GM23338 (cell line): ENCODE data around the gene GRIN2D. TPM values are rescaled to one million over a fixed set of nuclear protein-coding genes. Genes with fewer than 3 reads are reported as not detected.

Experiments
- ATAC-seq: fragments of 200-7000 bp; cut with Tn5 transposase; 3 replicates; pipeline ENCODE4 v1.9.1; 2020
- DNase-seq: peaks from one replicate; pipeline ENCODE4 v3.0.0-alpha.2; 2015; ENCODE audit warnings: low spot score
- H2AFZ ChIP-seq: fragments of 200-600 bp; sonication (generic); 2 replicates; pipeline ENCODE4 v1.8.0; 2016; ENCODE audit warnings: antibody characterized with exemption, mild to moderate bottlenecking, moderate library complexity
- H3F3A ChIP-seq: fragments of 200-600 bp; sonication (generic); replicated peaks from 2 replicates; pipeline ENCODE4 v1.8.0; 2017; ENCODE audit warnings: antibody characterized with exemption, mixed run types, low read depth
- H3K27ac ChIP-seq: fragments of 200-600 bp; sonication (generic); 2 replicates; pipeline ENCODE4 v1.6.1; 2016; ENCODE audit warnings: low read depth
- H3K27me3 ChIP-seq: fragments of 200-600 bp; sonication (generic); 2 replicates; pipeline ENCODE4 v1.8.0; 2016; ENCODE audit warnings: mild to moderate bottlenecking, mixed run types, moderate library complexity; ENCODE audit not compliant: insufficient read depth
- H3K36me3 ChIP-seq: fragments of 200-600 bp; sonication (generic); 2 replicates; pipeline ENCODE4 v1.8.0; 2016; ENCODE audit warnings: mild to moderate bottlenecking; ENCODE audit not compliant: insufficient read depth
- H3K4me1 ChIP-seq: fragments of 200-600 bp; sonication (generic); 2 replicates; pipeline ENCODE4 v1.8.0; 2016; ENCODE audit warnings: mild to moderate bottlenecking, moderate library complexity; ENCODE audit not compliant: insufficient read depth
- H3K4me2 ChIP-seq: fragments of 200-600 bp; sonication (generic); 2 replicates; pipeline ENCODE4 v1.7.1; 2017; ENCODE audit warnings: mixed run types
- H3K4me3 ChIP-seq: fragments of 200-600 bp; sonication (generic); 2 replicates; pipeline ENCODE4 v1.6.1; 2016; ENCODE audit warnings: mixed run types
- H3K79me2 ChIP-seq: fragments of 200-600 bp; sonication (generic); replicated peaks from 2 replicates; pipeline ENCODE4 v1.8.0; 2017; ENCODE audit warnings: mild to moderate bottlenecking; ENCODE audit not compliant: insufficient read depth
- H3K9me2 ChIP-seq: fragments of 200-600 bp; sonication (generic); 2 replicates; pipeline ENCODE4 v1.8.0; 2017; ENCODE audit not compliant: insufficient read depth
- H4K20me1 ChIP-seq: fragments of 200-600 bp; sonication (generic); replicated peaks from 2 replicates; pipeline ENCODE4 v1.8.0; 2017; ENCODE audit warnings: mild to moderate bottlenecking; ENCODE audit not compliant: insufficient read depth
- H3K27ac Mint-ChIP-seq: 2 replicates; pipeline ENCODE4 v1.8.0; 2020; ENCODE audit warnings: inconsistent platforms, mild to moderate bottlenecking, moderate library complexity, mixed read lengths
- H3K27me3 Mint-ChIP-seq: 3 replicates; pipeline ENCODE4 v1.8.0; 2022; ENCODE audit warnings: low read depth, mild to moderate bottlenecking, moderate library complexity, mixed read lengths, inconsistent platforms; ENCODE audit not compliant: insufficient read depth, poor library complexity
- H3K36me3 Mint-ChIP-seq: 3 replicates; pipeline ENCODE4 v1.8.0; 2021; ENCODE audit warnings: low read depth, mild to moderate bottlenecking, inconsistent platforms, moderate library complexity, mixed read lengths
- H3K4me1 Mint-ChIP-seq: 3 replicates; pipeline ENCODE4 v1.8.0; 2020; ENCODE audit warnings: mild to moderate bottlenecking, inconsistent platforms, mixed read lengths
- H3K4me3 Mint-ChIP-seq: 3 replicates; pipeline ENCODE4 v1.8.0; 2021; ENCODE audit warnings: moderate library complexity, mild to moderate bottlenecking, inconsistent platforms, mixed read lengths
- H3K9me3 Mint-ChIP-seq: 3 replicates; pipeline ENCODE4 v1.8.0; 2020; ENCODE audit warnings: moderate library complexity, mild to moderate bottlenecking, inconsistent platforms, mixed read lengths
- CREB1 ChIP-seq: fragments of 250-450 bp; sonication (Bioruptor Pico); IDR thresholded peaks from 2 replicates; pipeline ENCODE4 v1.5.0; 2020; ENCODE audit warnings: low read depth, mild to moderate bottlenecking, moderate library complexity
- EZH2 ChIP-seq: fragments of 200-600 bp; sonication (generic); IDR thresholded peaks from one replicate; pipeline ENCODE4 v1.8.0; 2017; ENCODE audit warnings: antibody characterized with exemption, mild to moderate bottlenecking, low read depth; ENCODE audit not compliant: unreplicated experiment
- EZH2phosphoT487 ChIP-seq: fragments of 200-600 bp; sonication (generic); IDR thresholded peaks from one replicate; pipeline ENCODE4 v1.8.1; 2018; ENCODE audit warnings: antibody characterized with exemption; ENCODE audit not compliant: unreplicated experiment
- JUNB ChIP-seq: IDR thresholded peaks from one replicate; pipeline ENCODE4 v1.6.1; 2016; ENCODE audit warnings: antibody characterized with exemption; ENCODE audit not compliant: unreplicated experiment
- POLR2AphosphoS5 ChIP-seq: IDR thresholded peaks from 2 replicates; pipeline ENCODE4 v1.6.1; 2016; ENCODE audit warnings: antibody characterized with exemption, low read depth
- STAT1 ChIP-seq: IDR thresholded peaks from one replicate; pipeline ENCODE4 v1.6.1; 2016; ENCODE audit warnings: antibody characterized with exemption; ENCODE audit not compliant: unreplicated experiment
- ZNF114 ChIP-seq: fragments of 250-450 bp; sonication (Bioruptor Pico); IDR thresholded peaks from 2 replicates; pipeline ENCODE4 v1.5.0; 2020; ENCODE audit warnings: mild to moderate bottlenecking, moderate library complexity
- polyA plus RNA-seq: library from polyadenylated mRNA; unstranded; fragments of >200 nt; fragmentation: Nextera tagmentation; extraction: Ambion mirVana; gene quantifications from 2 replicates; pipeline ENCODE4 v1.2.1, GENCODE V29; 2016
- total RNA-seq: library from RNA; depleted of rRNA; stranded (reverse); fragments of >200 nt; shearing (Covaris generic); gene quantifications from 2 replicates; pipeline ENCODE4 v1.2.3, GENCODE V29; 2014
- TF ChIP-seq, protein P1 (sequence below): IDR thresholded peaks from one replicate; pipeline ENCODE4 v1.6.1; 2018; ENCODE audit warnings: antibody characterized with exemption; ENCODE audit not compliant: unreplicated experiment
- TF ChIP-seq, protein P2 (sequence below): fragments of 250-450 bp; sonication (Bioruptor Pico); IDR thresholded peaks from 2 replicates; pipeline ENCODE4 v1.5.0; 2020; ENCODE audit warnings: mild to moderate bottlenecking, moderate library complexity

Gene GRIN2D
- total and polyA plus RNA-seq, 2 experiments from 2014 or later = 4.4 to 20.0 TPM

DNA sequence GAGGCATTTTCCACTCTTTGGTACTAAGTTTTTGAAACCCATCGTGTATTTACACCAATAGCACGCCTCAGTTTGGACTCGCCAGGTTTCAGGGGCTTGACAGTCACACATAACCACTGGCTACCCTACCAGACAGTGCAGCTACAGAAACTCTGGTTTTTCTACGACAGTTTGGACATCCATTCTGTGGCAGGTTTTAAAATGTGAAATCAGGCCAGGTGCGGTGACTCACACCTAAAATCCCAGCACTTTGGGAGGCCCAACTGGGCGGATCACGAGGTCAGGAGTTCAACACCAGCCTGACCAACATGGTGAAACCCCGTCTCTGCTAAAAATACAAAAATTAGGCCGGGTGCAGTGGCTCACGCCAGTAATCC lies 15.3 kb upstream of the GRIN2D start:
- H3K27ac Mint-ChIP-seq = no peak overlapping the region; the same call in 1 of the 2 replicates
- no peak overlapping the region for H3K4me3 Mint-ChIP-seq
- no peak overlapping the region for H3K4me2 ChIP-seq
- ATAC-seq (no peak), DNase-seq (no peak)
- no peaks in the 10 kb centered on the region; the same call in 1 of the 2 replicates for H4K20me1 ChIP-seq
- TF ChIP-seq, protein P1, sequence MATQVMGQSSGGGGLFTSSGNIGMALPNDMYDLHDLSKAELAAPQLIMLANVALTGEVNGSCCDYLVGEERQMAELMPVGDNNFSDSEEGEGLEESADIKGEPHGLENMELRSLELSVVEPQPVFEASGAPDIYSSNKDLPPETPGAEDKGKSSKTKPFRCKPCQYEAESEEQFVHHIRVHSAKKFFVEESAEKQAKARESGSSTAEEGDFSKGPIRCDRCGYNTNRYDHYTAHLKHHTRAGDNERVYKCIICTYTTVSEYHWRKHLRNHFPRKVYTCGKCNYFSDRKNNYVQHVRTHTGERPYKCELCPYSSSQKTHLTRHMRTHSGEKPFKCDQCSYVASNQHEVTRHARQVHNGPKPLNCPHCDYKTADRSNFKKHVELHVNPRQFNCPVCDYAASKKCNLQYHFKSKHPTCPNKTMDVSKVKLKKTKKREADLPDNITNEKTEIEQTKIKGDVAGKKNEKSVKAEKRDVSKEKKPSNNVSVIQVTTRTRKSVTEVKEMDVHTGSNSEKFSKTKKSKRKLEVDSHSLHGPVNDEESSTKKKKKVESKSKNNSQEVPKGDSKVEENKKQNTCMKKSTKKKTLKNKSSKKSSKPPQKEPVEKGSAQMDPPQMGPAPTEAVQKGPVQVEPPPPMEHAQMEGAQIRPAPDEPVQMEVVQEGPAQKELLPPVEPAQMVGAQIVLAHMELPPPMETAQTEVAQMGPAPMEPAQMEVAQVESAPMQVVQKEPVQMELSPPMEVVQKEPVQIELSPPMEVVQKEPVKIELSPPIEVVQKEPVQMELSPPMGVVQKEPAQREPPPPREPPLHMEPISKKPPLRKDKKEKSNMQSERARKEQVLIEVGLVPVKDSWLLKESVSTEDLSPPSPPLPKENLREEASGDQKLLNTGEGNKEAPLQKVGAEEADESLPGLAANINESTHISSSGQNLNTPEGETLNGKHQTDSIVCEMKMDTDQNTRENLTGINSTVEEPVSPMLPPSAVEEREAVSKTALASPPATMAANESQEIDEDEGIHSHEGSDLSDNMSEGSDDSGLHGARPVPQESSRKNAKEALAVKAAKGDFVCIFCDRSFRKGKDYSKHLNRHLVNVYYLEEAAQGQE = no peak
- H3F3A ChIP-seq = peaks cover 9% of the 10 kb centered on the region; the same call in 1 of the 2 replicates
- H3K27me3 ChIP-seq = no peaks in the 10 kb centered on the region
- peaks cover 11% of the 10 kb centered on the region for H3K27me3 Mint-ChIP-seq
- no peaks in the 10 kb centered on the region for H3K9me2 ChIP-seq
- no peaks in the 10 kb centered on the region for H3K79me2 ChIP-seq
- H3K4me3 ChIP-seq = no peak overlapping the region
- H3K36me3 Mint-ChIP-seq = peaks cover 19% of the 10 kb centered on the region
- no peaks in the 10 kb centered on the region for H3K9me3 Mint-ChIP-seq
- no peak overlapping the region for H3K27ac ChIP-seq
- H2AFZ ChIP-seq = no peak overlapping the region
- H3K36me3 ChIP-seq = peaks cover 6% of the 10 kb centered on the region; the same call in 1 of the 2 replicates
- H3K4me1 Mint-ChIP-seq = no peaks in the 10 kb centered on the region
- no peaks in the 10 kb centered on the region for H3K4me1 ChIP-seq

DNA sequence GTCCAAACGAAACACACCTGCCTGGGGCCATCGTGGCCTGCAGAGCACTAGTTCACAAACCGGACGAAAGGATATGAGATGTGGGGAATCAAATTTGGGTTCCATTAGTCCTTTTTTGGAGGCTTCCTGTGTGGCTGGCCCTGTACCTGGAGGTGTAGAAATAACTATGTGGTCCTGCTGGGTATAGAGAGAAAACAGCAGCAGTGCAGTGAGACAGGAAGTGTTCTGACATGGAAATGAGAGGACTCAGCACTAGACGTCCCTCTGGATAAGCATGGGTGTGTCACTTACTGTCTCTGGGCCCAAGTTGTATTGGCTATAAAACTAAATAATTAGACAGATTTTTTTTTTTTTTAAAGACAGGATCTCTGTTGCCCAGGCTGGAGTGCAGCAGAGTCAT lies 14.4 kb upstream of the GRIN2D start:
- H4K20me1 ChIP-seq = no peaks in the 10 kb centered on the region; the same call in 1 of the 2 replicates
- no peak overlapping the region for H3K27ac ChIP-seq
- Mint-ChIP-seq H3K4me3 (no peak overlapping the region), H3K27me3 (peaks cover 7% of the 10 kb centered on the region), H3K27ac (0 out of 2 replicates have a peak overlapping the region, but pooled peaks have one; percentile 56), H3K36me3 (peaks cover 28% of the 10 kb centered on the region), H3K9me3 (no peaks in the 10 kb centered on the region), H3K4me1 (no peaks in the 10 kb centered on the region)
- no peak overlapping the region for H2AFZ ChIP-seq
- H3K4me1 ChIP-seq = no peaks in the 10 kb centered on the region
- peaks cover 9% of the 10 kb centered on the region; the same call in 1 of the 2 replicates for H3F3A ChIP-seq
- DNase-seq (no peak), ATAC-seq (no peak)
- H3K9me2 ChIP-seq = no peaks in the 10 kb centered on the region
- H3K27me3 ChIP-seq = no peaks in the 10 kb centered on the region
- H3K36me3 ChIP-seq = peaks cover 12% of the 10 kb centered on the region
- no peak overlapping the region for H3K4me2 ChIP-seq
- no peak overlapping the region for H3K4me3 ChIP-seq
- H3K79me2 ChIP-seq = no peaks in the 10 kb centered on the region
- TF ChIP-seq, protein P1 = no peak
- TF ChIP-seq STAT1 (no peak), EZH2phosphoT487 (no peak), EZH2 (no peak), ZNF114 (CRISPR knock-in tag) (no peak), JUNB (no peak), POLR2AphosphoS5 (no peak), CREB1 (no peak)
- TF ChIP-seq, protein P2, sequence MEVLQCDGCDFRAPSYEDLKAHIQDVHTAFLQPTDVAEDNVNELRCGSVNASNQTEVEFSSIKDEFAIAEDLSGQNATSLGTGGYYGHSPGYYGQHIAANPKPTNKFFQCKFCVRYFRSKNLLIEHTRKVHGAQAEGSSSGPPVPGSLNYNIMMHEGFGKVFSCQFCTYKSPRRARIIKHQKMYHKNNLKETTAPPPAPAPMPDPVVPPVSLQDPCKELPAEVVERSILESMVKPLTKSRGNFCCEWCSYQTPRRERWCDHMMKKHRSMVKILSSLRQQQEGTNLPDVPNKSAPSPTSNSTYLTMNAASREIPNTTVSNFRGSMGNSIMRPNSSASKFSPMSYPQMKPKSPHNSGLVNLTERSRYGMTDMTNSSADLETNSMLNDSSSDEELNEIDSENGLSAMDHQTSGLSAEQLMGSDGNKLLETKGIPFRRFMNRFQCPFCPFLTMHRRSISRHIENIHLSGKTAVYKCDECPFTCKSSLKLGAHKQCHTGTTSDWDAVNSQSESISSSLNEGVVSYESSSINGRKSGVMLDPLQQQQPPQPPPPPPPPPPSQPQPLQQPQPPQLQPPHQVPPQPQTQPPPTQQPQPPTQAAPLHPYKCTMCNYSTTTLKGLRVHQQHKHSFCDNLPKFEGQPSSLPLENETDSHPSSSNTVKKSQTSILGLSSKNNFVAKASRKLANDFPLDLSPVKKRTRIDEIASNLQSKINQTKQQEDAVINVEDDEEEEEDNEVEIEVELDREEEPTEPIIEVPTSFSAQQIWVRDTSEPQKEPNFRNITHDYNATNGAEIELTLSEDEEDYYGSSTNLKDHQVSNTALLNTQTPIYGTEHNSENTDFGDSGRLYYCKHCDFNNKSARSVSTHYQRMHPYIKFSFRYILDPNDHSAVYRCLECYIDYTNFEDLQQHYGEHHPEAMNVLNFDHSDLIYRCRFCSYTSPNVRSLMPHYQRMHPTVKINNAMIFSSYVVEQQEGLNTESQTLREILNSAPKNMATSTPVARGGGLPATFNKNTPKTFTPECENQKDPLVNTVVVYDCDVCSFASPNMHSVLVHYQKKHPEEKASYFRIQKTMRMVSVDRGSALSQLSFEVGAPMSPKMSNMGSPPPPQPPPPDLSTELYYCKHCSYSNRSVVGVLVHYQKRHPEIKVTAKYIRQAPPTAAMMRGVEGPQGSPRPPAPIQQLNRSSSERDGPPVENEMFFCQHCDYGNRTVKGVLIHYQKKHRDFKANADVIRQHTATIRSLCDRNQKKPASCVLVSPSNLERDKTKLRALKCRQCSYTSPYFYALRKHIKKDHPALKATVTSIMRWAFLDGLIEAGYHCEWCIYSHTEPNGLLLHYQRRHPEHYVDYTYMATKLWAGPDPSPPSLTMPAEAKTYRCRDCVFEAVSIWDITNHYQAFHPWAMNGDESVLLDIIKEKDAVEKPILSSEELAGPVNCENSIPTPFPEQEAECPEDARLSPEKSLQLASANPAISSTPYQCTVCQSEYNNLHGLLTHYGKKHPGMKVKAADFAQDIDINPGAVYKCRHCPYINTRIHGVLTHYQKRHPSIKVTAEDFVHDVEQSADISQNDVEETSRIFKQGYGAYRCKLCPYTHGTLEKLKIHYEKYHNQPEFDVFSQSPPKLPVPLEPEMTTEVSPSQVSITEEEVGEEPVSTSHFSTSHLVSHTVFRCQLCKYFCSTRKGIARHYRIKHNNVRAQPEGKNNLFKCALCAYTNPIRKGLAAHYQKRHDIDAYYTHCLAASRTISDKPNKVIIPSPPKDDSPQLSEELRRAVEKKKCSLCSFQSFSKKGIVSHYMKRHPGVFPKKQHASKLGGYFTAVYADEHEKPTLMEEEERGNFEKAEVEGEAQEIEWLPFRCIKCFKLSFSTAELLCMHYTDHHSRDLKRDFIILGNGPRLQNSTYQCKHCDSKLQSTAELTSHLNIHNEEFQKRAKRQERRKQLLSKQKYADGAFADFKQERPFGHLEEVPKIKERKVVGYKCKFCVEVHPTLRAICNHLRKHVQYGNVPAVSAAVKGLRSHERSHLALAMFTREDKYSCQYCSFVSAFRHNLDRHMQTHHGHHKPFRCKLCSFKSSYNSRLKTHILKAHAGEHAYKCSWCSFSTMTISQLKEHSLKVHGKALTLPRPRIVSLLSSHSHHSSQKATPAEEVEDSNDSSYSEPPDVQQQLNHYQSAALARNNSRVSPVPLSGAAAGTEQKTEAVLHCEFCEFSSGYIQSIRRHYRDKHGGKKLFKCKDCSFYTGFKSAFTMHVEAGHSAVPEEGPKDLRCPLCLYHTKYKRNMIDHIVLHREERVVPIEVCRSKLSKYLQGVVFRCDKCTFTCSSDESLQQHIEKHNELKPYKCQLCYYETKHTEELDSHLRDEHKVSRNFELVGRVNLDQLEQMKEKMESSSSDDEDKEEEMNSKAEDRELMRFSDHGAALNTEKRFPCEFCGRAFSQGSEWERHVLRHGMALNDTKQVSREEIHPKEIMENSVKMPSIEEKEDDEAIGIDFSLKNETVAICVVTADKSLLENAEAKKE (CRISPR knock-in tag) = no peak
